Left forelimb (tissue), 1 donor: ENCODE measurements around the gene PLCD4.

Source experiments
- DNase-seq: peaks from one replicate; pipeline ENCODE4 v3.0.0-alpha.2; 2018; ENCODE audit warnings: low spot score

The PLCD4 gene

DNA sequence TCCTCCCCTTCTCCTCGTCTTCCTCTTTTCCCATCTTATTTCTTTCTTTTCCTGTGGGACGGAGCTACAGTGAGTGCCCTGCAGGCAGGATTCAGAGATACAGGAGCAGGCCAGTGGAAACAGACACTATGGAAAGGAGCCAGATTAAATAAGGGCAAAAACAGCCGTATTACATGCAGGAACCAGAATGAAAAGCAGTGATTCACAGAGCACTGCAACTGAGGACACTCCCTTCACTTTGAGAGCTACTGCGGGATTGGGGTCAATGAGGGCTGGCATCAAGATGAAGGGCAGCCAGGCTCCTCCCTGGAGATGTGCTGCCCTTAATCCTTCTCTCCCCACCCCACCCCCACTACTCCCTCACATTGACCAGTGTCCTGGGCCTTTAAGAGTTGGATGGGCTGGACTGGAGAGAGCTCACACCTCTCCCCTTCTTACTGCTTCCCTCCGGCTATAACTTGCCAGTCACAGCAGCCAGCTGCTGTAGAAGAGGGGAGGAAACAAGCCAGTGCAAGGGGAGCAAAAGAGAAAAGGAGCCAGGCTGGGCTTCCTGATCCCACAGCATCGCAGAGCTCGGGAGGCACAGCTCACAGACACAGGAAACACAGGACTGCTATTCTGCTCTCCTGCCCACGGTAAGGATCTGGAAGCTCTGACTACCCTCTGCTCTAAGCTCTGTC is at the start of gene PLCD4:
Gene PLCD4 (plus strand): TSS at position 464 of the 680 bp plus-strand sequence. CDS start 7,841 bp downstream, outside the sequence.
- peak; percentile 71 for DNase-seq

DNA sequence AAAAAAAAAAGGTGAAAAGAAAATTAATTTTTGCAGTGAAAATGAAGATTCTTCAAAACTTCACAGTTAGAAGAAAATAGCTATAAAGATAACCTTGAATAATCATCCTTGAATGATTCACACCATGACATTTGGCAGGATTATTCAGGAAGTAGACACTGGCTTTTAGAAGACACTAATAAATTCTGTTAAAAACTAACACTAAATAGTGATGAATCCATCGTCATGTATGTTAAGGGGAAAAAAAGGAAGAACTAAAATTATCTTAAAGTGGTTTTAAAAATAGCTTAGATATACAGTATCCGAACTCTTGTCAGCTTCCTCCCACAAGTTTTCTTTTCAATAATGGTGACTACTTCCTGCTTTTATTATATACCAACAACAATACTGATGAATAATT is 49.8 kb upstream of the PLCD4 start:
- no peak for DNase-seq

DNA sequence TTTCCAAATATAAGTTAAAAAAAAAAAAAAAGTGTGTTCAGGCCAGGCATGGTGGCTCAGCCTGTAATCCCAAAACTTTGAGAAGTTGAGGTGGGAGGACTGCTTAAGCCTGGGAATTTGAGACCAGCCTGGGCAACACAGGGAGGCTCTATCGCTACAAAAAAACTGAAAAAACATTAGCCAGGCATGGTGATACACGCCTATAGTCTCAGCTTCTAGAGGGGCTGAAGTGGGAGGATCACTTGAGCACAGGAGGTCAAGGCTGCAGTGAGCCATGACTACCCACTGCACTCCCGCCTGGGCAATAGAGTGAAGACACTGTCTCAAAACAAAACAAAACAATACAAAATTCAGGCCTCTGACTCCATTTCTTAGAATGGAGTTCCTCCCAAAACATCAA is 48.7 kb upstream of the PLCD4 start:
- DNase-seq: no peak

DNA sequence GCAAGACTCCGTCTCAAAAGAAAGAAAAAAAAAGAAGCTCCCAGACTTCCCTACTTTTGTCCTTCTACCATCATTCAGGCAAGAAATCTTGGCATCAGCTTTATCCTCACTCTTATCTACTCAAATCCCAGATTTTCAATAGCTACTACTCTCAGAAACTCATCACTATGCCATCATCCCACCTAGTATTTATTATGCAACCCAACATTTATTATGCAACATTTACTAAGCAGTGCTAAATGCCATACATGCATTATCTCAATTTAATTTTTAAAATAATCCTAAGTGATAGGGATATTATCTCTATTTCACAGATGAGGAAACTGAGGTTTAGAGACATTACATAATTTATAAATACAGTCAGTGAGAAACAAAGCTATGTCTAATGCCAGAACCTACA is 43.6 kb upstream of the PLCD4 start:
- no peak for DNase-seq

DNA sequence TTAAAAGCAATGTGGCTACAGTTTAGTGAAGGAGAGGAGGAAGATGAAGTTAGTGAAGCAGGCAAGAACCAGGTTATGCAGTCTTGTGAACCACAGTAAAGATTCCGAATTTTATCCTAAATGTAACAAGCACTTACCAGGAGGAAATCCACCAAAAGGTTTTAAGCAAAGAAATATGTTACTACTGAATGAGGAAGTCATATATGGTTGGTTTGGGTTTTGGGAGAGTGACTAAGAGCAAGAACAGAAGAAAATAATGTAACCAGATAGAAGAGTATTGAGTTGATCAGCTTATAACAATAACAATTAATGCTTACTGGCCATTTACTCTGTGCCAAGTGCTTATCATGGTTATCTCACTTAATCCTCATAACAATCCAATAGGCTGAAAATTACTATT is 41.4 kb upstream of the PLCD4 start:
- no peak for DNase-seq

DNA sequence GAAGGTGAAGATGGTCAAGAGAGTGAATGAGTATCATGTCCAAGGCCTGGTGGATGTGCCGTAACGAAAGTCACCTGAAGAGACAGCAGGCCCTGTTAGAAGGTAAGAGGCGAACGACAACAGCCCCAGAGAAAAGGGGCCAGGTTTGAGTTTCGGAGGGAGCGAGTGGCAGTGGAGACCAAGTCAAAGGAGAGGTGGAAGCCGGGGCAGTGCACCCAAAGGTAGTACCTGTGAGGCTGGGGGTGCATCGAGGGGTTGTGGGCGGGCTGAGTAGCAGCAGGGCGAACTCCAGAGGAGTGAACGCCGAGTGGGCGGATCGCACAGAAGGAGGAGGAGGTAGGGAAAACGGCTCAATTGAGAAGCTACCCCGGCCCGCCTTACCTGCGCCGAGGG is 39.9 kb upstream of the PLCD4 start:
- no peak for DNase-seq

DNA sequence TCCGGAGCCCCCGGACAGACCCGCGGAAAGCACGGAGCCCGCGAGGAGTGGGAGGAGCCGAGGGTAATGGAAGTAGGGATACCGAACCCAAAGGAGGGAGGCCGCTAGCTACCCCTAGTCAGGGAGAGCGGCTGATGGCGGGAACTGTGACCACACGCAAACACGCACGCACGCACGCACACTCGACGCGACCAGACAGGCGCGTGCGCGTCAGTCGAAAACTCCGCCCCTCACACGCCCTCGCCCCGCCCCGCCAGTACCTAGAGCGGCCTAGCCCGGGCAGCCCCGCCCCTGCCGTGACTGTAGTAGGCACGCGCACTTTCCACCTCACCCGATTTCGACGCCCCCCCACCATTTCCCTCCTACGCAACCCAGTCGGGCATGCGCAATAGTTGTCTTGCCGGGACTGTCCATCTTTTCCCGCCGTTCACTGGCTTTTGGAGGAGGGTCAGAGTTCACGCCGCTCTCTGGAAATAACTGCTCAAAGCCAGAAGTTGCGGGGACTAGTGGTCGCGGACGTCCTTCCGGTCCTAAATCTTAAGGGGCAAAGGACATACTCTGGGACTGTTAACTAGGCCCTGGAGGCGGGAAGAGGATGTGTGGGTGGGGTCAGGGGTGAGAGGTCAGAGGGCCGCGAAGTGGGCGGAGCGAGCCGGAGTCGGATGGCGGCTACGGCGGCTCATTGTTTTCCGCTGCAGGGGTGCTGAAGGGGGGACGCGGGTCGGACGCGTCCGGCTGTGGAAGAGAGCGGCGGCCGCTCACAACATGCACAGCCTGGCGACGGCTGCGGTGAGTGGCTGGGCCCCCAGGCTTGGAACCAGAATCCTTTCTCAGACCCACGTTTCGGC is 39.3 kb upstream of the PLCD4 start, which contains the start of the genes CNOT9 and USP37:
Gene CNOT9 (plus strand): TSS at position 650 of the 848 bp plus-strand sequence. CDS start 116 bp downstream, at position 766.
Gene USP37 (minus strand): TSS at position 162 of the 848 bp plus-strand sequence. CDS start 9,698 bp downstream, outside the sequence.
- peak; percentile 100 for DNase-seq

DNA sequence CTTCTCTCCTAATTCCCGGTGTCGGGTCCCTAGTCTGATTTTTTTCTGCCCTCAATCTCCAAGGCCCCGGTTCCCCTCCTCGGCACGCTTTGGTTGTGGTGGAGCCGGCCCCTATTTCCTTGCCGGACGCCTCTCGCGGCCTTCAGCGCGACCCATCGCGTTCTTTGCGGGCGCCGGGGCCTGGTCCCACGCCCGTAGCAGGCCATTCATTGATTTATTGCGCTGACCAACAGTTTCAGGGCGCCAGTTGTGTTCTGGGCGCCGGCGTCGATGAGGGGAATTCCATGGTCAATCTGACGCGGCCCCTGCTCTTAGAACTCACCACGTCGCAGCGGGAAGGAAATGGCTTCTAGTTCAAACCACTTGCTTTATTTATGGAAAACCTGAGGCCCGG is 38.7 kb upstream of the PLCD4 start:
- DNase-seq: no peak

DNA sequence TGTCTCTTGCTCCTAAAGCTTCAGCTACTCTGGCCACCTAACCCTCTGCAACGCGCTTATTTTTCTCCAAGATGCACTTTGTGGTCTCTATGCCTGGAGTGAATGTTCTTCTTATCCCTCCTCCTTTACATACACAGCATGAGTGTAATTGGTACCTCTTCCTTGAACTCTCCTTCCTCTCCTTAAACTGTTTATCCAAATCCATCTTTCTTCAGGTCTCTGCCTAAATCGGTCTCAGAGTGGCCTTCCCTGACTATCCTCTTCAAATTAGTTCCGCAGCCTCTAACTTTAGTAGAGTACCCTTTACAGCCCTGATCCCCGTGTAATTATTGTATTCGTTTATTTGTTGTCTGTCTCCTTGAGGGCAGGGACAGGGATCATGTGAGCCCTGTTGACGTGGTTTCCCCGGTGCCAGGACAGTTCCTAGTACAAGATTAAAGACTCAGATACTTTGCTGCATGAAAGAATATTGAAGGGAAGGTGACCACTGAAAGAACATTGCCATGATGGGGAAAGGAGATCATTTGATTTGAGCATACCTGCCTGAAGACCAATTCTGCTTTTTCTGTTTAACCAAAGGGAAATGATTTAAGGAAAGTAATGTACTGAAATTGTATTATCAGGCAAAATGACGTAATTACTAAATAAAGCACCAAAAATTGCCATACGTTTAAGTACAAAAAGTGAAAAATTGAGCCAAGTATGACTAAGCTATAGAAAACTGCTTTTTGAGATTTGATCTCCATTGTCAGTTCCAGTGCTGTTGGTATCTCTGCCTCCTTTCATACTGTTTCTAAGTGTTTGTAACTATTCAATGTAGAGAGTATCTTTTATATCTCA is 37.8 kb upstream of the PLCD4 start:
- no peak for DNase-seq

DNA sequence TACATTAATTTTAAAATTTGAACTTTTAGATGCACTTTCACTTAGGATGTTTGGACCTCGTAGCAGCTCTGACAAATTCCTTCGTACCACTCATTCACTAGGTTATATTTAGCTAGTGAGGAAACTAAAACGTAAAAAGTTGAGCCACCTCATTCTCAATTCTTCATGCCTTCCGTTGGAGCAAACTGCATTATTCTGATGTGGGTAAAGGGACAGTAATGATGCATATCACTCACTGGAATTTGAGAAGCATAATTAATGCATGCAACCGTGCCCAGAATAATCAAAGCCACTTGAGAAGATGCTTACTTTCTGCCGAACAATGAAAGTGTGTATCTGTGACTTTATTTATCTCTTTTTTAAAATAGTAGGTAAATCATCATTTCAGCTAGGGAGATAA is 36.8 kb upstream of the PLCD4 start:
- DNase-seq: no peak

DNA sequence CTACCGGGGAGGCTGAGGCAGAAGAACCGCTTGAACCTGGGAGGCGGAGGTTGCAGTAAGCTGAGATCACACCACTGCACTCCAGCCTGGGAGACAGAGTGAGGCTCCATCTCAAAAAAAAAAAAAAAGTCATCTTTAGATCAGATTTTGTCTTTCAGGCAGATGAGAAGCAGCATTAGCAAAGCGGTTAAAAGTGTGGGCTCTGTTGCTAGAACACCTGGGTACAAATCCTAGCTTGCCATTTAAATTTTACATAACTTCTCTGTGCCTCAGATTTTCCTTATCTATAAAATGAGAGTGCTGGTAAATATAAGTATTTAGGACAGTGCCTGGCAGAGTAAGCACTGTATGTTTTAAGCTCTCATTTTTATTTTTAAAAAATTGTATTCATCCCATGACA is 30.8 kb upstream of the PLCD4 start:
- no peak for DNase-seq

DNA sequence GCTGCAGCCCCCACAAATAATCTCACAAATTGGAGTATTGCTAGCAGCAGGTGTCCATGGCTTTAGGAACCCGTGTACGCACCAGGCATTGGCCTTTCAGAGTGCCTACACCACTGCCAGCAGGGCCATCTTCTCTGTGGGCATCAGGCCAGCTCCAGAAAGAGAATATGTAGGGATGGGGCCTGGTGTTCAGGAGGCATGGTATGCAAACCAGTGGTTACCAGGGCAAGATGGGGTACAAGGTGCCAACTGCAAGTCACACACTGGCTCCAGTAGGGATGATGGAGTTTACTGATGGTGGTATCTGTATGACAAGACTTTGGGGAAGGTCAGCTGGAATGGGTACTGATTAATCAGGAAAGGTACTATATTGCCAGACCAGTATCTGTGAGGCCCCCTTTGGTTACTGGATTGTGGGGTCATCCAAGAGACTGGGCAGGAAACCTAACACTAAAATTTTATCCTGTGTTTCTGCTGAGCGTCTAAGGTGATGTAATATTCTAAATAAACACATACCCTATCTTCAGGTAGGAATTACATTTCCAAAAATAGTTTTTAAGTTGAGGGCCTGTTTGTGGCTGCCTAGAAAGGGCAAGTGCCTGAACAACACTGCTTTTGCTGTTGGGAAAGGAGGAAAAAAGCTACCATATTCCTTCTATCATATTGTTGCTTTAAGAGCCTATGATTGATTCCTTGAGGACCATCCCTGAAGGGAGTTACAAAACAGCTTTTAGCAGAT is 30.0 kb upstream of the PLCD4 start:
- DNase-seq: no peak

DNA sequence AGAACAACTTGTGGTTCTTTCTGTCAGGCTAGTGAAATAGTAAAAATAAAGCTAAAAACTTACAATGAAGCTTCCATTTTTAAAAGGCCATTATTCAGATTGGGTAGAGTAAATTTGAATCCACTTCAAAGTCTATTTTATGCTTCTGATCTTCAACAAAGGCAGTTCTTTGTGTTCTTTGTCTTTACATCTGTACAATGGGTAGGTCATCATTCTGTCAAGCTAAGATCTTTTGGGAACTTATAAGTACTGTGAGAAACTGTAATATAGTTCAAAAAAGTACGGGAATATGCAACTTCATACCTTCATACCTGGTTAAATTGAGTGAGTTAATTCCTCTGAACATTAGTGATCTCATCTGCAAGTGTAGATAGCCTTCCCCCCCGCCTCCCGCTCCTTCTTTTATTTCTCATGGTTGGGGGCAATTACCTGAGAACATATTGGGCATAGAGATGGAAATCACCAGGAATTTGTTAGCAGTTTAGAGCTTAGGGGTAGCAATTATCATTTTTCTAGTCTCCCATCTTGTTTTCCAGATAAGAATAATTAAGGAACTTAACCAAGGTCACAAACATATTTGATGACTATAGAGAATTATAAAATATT is 29.3 kb upstream of the PLCD4 start:
- DNase-seq: no peak

DNA sequence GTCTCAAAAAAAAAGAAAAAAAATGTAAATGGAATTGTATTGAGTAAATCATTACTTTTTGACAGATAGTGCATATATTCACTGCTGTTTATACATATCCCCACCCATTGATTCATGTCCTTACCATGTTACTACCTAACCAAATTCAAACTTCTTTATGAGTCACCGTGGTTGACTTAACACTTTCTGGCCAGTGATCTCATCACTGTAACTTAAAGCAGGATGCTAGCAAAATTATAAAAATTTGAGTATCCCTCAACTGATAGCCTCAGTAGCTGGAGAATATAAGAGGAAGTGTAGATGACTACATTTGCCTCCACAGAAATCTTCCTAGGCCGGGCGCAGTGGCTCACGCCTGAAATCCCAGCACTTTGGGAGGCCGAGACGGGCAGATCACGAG is 25.6 kb upstream of the PLCD4 start:
- no peak for DNase-seq

DNA sequence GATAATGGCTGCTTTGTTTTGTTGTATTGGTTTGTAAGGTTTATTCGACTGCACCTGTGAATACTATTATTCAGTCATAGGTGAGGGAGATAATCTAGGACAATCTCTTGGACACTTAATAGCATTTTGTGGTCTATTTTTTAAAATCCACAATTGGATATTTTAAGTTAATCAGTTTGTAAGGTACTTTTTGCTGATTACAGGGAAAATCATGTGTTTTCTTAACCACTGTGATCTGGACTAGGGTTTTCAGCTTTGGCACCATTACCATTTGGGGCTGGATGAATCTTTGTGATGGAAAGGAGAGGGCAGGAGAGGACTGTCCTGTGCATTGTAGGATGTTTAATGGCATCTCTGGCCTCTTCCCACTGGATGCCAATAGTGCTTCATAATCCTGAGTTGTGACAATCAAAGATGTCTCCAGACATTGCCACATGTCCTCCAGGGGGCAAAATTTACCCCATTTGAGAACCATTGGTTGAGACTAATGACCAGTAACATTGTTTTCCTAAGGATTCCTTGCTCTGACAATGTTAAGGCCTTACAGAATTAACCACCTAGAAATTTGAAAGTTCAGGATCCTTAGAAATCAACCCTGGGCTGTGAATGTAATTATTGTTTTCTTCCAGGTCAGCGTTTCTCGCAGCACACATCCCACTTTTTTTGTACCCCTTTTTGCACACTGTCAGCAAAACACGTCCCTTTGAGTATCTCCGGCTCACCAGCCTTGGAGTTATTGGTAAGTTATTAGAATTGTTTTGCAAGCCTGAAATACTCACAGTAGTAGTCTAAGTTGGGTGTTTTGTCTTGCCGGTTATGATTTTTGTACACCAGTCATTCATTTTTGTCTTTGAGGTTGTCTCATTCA is 23.5 kb upstream of the PLCD4 start:
- DNase-seq: no peak

DNA sequence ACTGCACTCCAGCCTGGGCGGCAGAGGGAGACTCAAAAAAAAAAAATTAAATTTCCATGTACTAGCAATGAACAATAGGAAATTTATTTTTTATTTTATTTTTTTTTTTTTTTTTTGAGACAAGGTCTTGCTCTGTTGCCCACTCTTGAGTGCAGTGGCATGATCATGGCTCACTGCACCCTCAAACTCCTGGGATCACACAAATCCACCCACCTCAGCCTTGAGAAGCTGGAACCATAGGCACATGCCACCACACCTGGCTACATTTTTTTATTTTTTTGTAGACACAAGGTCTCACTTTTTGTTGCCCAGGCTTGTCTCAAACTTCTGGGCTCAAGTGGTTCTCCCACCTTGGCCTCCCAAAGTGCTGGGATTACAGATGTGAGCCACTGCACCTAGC is 22.2 kb upstream of the PLCD4 start:
- DNase-seq: no peak

DNA sequence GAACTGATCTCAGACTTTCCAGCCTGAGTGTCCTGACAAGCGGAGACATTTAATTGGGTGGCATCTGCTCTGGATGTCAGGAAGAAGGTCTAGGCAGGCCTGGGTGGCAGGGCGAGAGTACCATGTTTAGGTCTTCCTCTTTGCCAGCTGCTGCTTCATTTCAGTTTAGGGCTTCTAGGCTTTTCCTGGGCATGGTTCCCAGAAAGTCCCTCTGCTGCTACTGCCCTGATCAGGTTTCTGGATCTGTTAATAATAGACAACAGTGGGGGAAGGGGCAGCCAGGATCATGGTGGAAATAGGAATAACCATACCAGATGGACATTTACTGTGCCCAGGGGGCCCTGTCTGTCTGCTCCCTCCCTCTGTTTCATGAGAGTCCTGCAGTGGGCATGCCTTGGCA is 2.3 kb upstream of the PLCD4 start:
- DNase-seq: peak; percentile 75

DNA sequence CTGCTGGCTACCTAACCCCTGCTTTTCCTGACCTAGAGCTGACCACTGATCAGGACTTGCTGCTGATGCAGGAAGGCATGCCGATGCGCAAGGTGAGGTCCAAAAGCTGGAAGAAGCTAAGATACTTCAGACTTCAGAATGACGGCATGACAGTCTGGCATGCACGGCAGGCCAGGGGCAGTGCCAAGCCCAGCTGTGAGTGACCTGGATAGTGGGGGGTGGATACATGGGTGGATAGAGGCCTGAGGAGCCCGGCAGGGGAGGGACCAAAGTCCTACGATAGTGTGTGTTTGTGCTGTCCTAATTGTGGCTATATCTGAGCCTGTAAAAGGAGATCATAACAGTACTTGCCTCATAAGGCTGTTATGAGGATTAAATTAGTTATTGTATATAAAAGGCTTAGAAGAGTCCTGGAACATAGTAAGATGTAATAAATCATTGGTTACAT is 8.2 kb downstream of the PLCD4 start:
- no peak for DNase-seq

DNA sequence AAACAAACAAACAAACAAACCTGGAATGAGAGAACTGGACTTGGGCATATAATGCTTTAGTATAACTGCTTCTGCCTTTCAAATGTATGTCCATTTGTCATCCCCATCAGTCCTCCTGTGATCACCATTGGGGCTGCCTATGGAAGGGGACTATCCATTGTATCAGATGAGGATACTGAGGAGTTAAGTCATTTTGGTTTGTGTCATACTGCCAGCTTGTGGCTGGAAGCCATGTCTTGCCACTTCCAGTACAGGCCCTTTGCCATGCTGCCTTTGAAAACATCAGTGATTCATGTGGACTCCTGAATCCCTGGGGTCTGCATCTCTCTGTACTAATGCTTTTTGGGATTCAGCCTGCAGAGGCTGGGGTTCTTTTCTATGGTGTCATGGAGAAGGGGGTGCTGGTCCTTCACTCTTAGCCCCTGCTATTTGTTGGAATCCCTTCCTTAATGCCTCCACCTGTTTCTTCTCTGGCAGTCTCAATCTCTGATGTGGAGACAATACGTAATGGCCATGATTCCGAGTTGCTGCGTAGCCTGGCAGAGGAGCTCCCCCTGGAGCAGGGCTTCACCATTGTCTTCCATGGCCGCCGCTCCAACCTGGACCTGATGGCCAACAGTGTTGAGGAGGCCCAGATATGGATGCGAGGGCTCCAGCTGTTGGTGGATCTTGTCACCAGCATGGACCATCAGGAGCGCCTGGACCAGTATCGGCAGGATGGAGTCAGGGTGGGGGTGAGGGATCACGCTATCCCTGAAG is 10.6 kb downstream of the PLCD4 start:
- no peak for DNase-seq
